HepG2 (cell line): Measurements from ENCODE around the gene CBX2. TPM values are rescaled to one million over a fixed set of nuclear protein-coding genes. Genes with fewer than 3 reads are reported as not detected.

Experiments
- ATF6 ChIP-seq: sonication (generic); formaldehyde crosslinking; conservative IDR thresholded peaks from 2 replicates; pipeline ENCODE4 v1.4.0; 2020; ENCODE audit warnings: missing genetic modification reagents
- ATM ChIP-seq: fragments of 450-650 bp; IDR thresholded peaks from 2 replicates; pipeline ENCODE4 v1.7.1; 2017; ENCODE audit warnings: mild to moderate bottlenecking, borderline replicate concordance
- CBFB ChIP-seq: sonication (generic); formaldehyde crosslinking; IDR thresholded peaks from 2 replicates; pipeline ENCODE4 v1.4.0; 2020; ENCODE audit warnings: missing genetic modification reagents
- CSRNP2 ChIP-seq: sonication (generic); formaldehyde crosslinking; conservative IDR thresholded peaks from 2 replicates; pipeline ENCODE4 v1.8.0; 2022; ENCODE audit warnings: low read depth, missing genetic modification reagents
- E2F5 ChIP-seq: sonication (generic); formaldehyde crosslinking; conservative IDR thresholded peaks from 2 replicates; pipeline ENCODE4 v1.4.0; 2020; ENCODE audit warnings: missing genetic modification reagents
- HOXD1 ChIP-seq: sonication (generic); formaldehyde crosslinking; IDR thresholded peaks from 2 replicates; pipeline ENCODE4 v1.5.0; 2020; ENCODE audit warnings: missing genetic modification reagents
- KAT8 ChIP-seq: IDR thresholded peaks from 2 replicates; pipeline ENCODE4 v1.6.1; 2016; ENCODE audit warnings: missing genetic modification reagents, missing compliant biosample characterization
- MYNN ChIP-seq: sonication (generic); formaldehyde crosslinking; IDR thresholded peaks from 2 replicates; pipeline ENCODE4 v1.4.0; 2020; ENCODE audit warnings: mild to moderate bottlenecking, low read depth, missing genetic modification reagents
- MZF1 ChIP-seq: sonication (generic); formaldehyde crosslinking; IDR thresholded peaks from 2 replicates; pipeline ENCODE4 v1.8.1; 2023; ENCODE audit warnings: mild to moderate bottlenecking, missing genetic modification reagents, borderline replicate concordance
- NONO ChIP-seq, 2 experiments: fragments of 450-650 bp in 1 of 2; sonication (generic) in 1 of 2; formaldehyde crosslinking in 1 of 2; IDR thresholded peaks in 1 of 2; conservative IDR thresholded peaks in 1 of 2; 2 replicates each; pipeline versions ENCODE4 v1.6.1 to v1.8.0; 2017 to 2022; ENCODE audit warnings: mild to moderate bottlenecking in 1 of 2, missing genetic modification reagents in 1 of 2, moderate library complexity in 1 of 2
- NR2C2 ChIP-seq: sonication (generic); formaldehyde crosslinking; IDR thresholded peaks from 2 replicates; pipeline ENCODE4 v1.4.0; 2020; ENCODE audit warnings: missing genetic modification reagents, mild to moderate bottlenecking, moderate library complexity, borderline replicate concordance
- PHF21A ChIP-seq: sonication (generic); formaldehyde crosslinking; IDR thresholded peaks from 2 replicates; pipeline ENCODE4 v1.5.0; 2020; ENCODE audit warnings: mild to moderate bottlenecking, missing genetic modification reagents
- ZBTB2 ChIP-seq: sonication (generic); formaldehyde crosslinking; IDR thresholded peaks from 2 replicates; pipeline ENCODE4 v1.8.0; 2022; ENCODE audit warnings: low read depth, missing genetic modification reagents
- ZBTB38 ChIP-seq: sonication (generic); formaldehyde crosslinking; IDR thresholded peaks from 2 replicates; pipeline ENCODE4 v1.5.1; 2020; ENCODE audit warnings: mild to moderate bottlenecking, missing genetic modification reagents
- ZBTB7A ChIP-seq: sonication (generic); formaldehyde crosslinking; IDR thresholded peaks from 2 replicates; pipeline ENCODE4 v1.8.0; 2022; ENCODE audit warnings: mild to moderate bottlenecking, missing genetic modification reagents
- ZGPAT ChIP-seq: IDR thresholded peaks from 2 replicates; pipeline ENCODE4 v1.6.1; 2016; ENCODE audit warnings: mild to moderate bottlenecking
- ZMYM3 ChIP-seq: sonication (generic); formaldehyde crosslinking; IDR thresholded peaks from 2 replicates; pipeline ENCODE4 v1.5.1; 2020; ENCODE audit warnings: mild to moderate bottlenecking, missing genetic modification reagents
- ZNF230 ChIP-seq: sonication (generic); formaldehyde crosslinking; IDR thresholded peaks from 2 replicates; pipeline ENCODE4 v1.4.0; 2020; ENCODE audit warnings: mild to moderate bottlenecking, missing genetic modification reagents
- ZNF331 ChIP-seq: sonication (generic); formaldehyde crosslinking; IDR thresholded peaks from 2 replicates; pipeline ENCODE4 v1.4.0; 2020; ENCODE audit warnings: missing genetic modification reagents
- ZNF441 ChIP-seq: sonication (generic); formaldehyde crosslinking; IDR thresholded peaks from 2 replicates; pipeline ENCODE4 v1.7.0; 2021; ENCODE audit warnings: missing genetic modification reagents, borderline replicate concordance
- ZNF549 ChIP-seq: sonication (generic); formaldehyde crosslinking; IDR thresholded peaks from 2 replicates; pipeline ENCODE4 v1.5.0; 2020; ENCODE audit warnings: missing genetic modification reagents
- ZNF556 ChIP-seq: sonication (generic); formaldehyde crosslinking; IDR thresholded peaks from 2 replicates; pipeline ENCODE4 v1.4.0; 2020; ENCODE audit warnings: mild to moderate bottlenecking, missing genetic modification reagents, borderline replicate concordance
- ZNF652 ChIP-seq: IDR thresholded peaks from 2 replicates; pipeline ENCODE4 v1.6.1; 2016; ENCODE audit warnings: low read depth, borderline replicate concordance
- ZNF777 ChIP-seq: sonication (generic); formaldehyde crosslinking; IDR thresholded peaks from 2 replicates; pipeline ENCODE4 v1.4.0; 2020; ENCODE audit warnings: missing genetic modification reagents
- ZSCAN25 ChIP-seq: sonication (generic); formaldehyde crosslinking; IDR thresholded peaks from 2 replicates; pipeline ENCODE4 v1.8.0; 2022; ENCODE audit warnings: mild to moderate bottlenecking, missing genetic modification reagents
- polyA plus RNA-seq, 8 experiments: library from polyadenylated mRNA; depleted of rRNA in 3 of 8; stranded (reverse) in 7 of 8; unstranded in 1 of 8; fragments of >200 nt; fragmentation: Illumina TruSeq in 4 of 8; extraction: Trizol in 4 of 8; gene quantifications; 2 replicates each; pipeline versions ENCODE4 v1.2.1 to v1.2.3, GENCODE V29; 2011 to 2016; ENCODE audit warnings: low read depth in 4 of 8, missing spikeins in 1 of 8, mixed read lengths in 1 of 8; ENCODE audit not compliant: insufficient read depth in 1 of 8
- total RNA-seq, 5 experiments: library from RNA; depleted of rRNA; stranded (reverse); fragments of >200 nt; fragmentation: Illumina TruSeq; extraction: Trizol; gene quantifications; 2 replicates each; pipeline ENCODE4 v1.2.3, GENCODE V29; 2016; ENCODE audit warnings: low read depth in 1 of 5

The CBX2 gene
- total and polyA plus RNA-seq, 2 of the 13 experiments (the other 11 are each of a cell fraction or from before 2014, with no cell fraction given), result 14.5 to 31.1 TPM

GRCh38 chr17:79742951-79743476 lies 34.9 kb upstream of the CBX2 start (continued):
- peak; percentile 92; the same call in 1 of the 2 replicates for TF ChIP-seq ZGPAT (CRISPR knock-in tag)
- no peak; the same call in 1 of the 2 replicates for TF ChIP-seq ZBTB38 (CRISPR knock-in tag)
- no peak for TF ChIP-seq MYNN (CRISPR knock-in tag)
- TF ChIP-seq CSRNP2 (CRISPR knock-in tag), result no peak
- no peak for TF ChIP-seq ZBTB2 (CRISPR knock-in tag)
- no peak for TF ChIP-seq ZNF230
- TF ChIP-seq ZNF652 (CRISPR knock-in tag), result no peak
- TF ChIP-seq ATM, result no peak
- TF ChIP-seq HOXD1, result peak; percentile 88
- peak; percentile 64; the same call in 1 of the 2 replicates for TF ChIP-seq ZNF441 (CRISPR knock-in tag)
- TF ChIP-seq ATF6 (CRISPR knock-in tag), result no peak
- TF ChIP-seq E2F5 (CRISPR knock-in tag), result no peak
- TF ChIP-seq NR2C2, result no peak
- TF ChIP-seq CBFB (CRISPR knock-in tag), result peak; percentile 81
- TF ChIP-seq ZBTB7A (CRISPR knock-in tag), result peak; percentile 99
- no peak for TF ChIP-seq ZSCAN25
- peak; percentile 85 for TF ChIP-seq ZMYM3 (CRISPR knock-in tag)
- no peak for TF ChIP-seq ZNF549 (CRISPR knock-in tag)
- peak; percentile 97 for TF ChIP-seq PHF21A (CRISPR knock-in tag)
- peak; percentile 92 for TF ChIP-seq KAT8 (CRISPR knock-in tag)
- no peak for TF ChIP-seq NONO (IDR thresholded peaks at IDR 0.05)
- peak; percentile 82; the same call in 1 of the 2 replicates for TF ChIP-seq NONO (CRISPR knock-in tag; conservative IDR thresholded peaks at IDR 0.05)
- TF ChIP-seq MZF1, result no peak
- no peak for TF ChIP-seq ZNF556 (CRISPR knock-in tag)
- TF ChIP-seq ZNF331 (CRISPR knock-in tag), result peak; percentile 85
- no peak for TF ChIP-seq ZNF777 (CRISPR knock-in tag)
